DMS153 (cell line): ENCODE results near the gene ZSWIM1.
A peak's percentile ranks its signal among the peaks of the same experiment; 100 is the strongest.

ENCODE experiments used
- DNase-seq: peaks from one replicate; lab custom pipeline; 2025; lab: John Stamatoyannopoulos, UW

ZSWIM1 gene

DNA sequence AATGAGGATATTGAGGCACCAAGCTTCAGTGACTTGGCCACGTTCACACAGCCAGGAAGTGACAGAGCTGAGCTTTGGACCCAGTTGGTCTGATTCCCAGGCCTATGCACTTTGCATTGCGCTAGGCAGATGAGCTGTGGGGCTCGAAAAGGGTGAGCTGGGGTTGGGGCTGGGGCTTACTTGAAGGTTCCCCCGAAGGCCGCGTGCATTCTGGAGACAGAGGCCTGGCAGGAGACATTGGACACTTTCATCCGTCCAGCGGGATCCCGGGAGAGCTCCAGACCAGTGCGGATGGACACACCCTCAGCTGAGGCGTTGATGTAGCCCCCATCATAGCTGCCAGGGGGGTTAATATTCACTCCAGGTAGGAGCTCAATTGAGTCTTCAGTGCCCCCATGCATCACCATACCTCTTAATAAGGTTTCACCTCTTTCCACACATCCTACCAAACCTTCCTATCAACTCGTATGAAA is 28.3 kb downstream of the ZSWIM1 start:
- no peak for DNase-seq

DNA sequence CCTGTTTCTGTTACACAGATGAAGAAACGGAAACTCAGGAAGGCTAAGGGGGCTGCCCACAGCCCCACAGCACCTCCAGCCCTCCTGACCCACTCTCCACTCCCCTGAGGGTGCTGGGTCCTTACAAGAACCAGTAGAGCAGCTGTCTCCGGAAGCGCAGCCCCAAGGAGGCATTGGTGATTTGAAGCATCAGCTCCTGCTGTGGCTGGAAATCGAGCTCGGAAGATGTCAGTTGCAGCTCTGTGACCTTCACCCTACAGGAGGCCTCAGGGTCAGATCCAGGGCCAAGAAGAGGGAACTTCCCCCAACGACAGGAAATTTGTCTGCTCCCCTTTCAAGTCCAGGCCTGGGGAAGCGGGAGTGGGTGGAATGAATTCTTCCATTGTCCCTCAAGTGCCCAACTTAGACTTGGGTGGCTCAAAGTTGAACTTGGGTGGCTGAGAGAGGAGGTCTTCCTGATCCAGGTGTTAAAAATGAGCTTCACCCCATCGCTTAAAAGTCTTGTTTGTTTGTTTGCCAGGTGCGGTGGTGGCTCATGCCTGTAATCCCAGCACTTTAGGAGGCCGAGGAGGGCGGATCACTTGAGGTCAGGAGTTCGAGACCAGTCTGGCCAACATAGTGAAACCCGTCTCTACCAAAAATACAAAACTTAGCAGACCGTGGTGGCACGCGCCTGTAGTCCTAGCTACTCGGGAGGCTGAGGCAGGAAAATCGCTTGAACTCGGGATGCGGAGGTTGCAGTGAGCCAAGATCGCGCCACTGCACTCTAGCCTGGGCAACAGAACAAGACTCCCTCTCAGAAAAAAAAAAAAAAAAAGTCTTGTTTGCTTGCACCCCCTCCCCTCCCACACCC is 29.0 kb downstream of the ZSWIM1 start:
- no peak for DNase-seq

DNA sequence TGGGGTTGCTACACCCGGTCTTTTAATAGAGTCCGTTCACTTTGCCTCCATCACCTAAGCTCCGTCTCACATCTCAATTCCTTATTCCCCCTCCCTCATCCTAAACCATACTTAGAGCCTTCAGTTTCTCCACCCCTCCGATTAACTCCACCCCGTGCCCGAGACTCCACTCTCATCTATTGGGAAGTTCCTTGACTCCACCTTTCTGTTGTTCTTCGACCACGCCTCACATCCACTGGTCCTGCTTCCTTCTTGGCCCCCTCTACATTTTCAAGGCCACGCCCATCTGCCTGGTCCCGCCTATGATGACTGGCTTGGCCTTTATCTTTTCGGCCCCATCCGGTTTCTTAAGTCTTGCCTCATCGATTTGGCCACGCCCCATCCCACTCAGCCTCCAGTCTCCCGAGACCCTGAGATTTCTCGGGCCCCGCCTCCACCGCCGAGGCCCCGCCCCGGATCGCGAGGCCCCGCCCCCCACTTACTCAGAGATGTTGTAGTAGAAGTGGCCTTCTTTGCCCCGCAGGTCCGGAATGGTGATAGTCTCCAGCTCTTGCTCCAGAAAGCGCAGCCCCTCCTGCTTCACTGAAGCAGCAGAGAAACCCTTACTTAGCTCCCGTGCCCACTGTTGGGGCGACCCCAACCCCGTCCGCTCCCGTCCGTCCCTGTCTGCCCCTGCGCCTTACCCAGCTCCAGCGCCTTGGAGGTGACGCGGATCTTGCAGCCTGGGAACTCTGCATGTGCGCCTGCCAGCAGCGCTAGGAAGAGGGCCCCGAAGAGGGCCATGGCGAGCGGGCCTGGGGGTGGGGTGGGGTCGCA is 29.9 kb downstream of the ZSWIM1 start:
- DNase-seq = peak; percentile 91

DNA sequence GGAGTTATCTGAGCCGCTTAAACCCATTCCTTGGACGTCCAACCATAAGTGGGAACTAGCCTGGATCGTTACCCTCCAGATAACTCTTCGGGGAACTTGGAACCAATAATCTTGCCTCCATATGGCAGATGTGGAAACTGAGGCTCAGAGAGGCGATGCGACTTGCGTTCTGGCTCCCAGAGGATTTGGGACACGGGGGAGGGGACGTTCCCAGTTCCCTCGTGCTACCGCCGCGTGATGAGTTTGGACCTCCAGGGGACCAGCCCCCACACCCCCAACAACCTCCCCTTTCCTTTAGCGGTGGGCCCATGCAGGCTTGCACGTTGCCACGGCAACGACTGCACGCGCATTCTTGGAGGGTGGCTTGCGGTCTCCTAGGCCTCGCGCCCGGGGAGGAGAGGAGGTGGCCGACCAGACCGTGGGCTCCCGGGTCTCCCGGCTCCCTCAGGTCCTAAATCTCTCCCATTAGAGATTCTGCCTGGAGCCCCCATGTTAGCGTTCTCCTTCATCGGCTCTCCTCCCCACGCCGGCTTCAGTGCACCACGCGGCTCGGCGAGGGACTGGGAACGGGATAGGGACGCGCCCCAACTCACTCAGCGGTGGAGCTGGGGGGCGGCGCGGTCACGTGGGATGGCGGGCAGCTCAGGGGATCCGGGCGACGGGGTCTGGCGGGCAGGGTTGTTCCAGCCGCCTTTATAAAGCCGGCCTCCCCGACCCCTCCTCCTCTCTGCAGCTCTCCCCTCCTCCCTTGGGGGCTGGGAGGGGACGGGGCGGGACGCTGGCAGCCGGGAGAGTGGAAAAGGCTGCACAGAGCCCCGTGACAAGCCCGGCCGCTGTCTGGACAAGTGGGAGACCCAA is 30.7 kb downstream of the ZSWIM1 start, which contains the start of gene PLTP:
Gene PLTP, minus strand, starts transcription at position 670 of the 858 bp plus-strand sequence. CDS start 703 bp downstream, outside the sequence.
- no peak for DNase-seq

DNA sequence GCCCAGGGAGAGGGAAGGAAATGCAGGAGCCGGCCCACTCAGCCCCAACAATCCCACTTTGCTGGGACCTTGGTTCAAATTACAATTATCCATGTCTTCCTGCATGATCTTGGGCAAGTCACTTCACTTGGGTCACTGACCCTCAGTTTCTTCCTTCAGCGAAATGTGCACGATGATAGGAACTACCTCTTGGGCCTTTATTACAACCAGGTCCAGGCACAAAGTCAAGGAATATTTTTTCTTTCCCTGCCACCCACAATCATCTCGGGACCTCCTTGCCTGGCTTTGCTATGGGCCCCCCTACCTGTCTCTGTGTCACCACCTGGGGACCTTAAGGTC is 31.3 kb downstream of the ZSWIM1 start:
- no peak for DNase-seq

DNA sequence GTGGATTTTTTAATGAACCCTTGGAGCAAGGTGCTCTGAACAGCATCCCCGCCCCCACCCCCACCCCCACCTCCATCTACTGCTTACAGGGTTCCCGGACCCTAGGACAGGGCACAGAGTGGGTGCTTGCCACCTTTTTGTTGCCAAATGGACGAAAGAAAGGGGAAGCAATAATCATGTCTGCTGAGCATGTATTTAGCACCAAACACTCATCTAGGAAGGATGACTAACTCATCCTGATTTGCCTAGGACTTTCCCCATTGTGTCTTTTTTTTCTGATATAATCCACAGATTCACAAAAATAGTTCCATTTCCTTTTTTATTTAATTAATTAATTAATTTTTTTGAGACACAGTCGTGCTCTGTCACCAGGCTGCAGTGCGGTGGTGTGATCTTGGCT is 32.1 kb downstream of the ZSWIM1 start:
- DNase-seq = no peak

DNA sequence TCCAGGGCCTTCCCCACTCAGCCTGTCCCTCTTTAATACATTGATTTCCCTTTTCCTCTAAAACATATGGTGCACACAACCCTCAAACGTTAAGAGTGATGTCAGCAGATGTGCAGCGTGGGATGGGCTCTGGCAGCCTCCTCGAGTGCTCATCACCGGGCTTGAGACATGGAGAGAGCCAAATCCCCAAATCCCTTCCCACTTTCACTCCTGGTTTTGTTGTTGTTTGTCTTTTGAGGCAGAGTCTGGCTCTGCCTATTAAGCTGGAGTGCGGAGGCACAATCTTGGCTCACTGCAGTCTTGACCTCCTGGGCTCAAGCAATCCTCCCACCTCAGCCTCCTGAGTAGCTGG is 36.7 kb downstream of the ZSWIM1 start:
- DNase-seq = no peak

DNA sequence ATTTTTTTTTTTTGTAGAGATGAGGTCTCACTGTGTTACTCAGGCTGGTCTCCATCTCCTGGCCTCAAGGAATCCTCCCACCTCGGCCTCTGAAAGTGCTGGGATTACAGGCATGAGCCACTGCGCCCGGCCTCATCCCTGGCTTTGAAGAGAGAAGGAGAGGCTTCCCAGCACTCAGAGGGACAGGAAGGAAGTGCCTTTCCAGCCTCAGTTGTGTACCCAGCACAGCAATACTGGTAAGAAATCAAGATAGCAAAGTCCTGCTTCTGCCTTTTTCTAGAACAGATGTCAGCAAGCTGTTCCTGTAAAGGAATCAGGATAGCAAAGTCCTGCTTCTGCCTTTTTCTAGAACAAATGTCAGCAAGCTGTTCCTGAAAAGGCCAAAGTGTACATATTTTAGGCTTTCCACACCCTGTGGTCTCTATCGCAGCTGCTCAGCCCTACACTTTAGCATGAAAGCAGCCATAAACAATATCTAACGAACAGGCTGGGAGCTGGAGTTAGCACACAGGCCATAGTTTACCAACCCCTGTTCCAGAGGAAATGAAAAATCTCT is 37.2 kb downstream of the ZSWIM1 start:
- DNase-seq = no peak

DNA sequence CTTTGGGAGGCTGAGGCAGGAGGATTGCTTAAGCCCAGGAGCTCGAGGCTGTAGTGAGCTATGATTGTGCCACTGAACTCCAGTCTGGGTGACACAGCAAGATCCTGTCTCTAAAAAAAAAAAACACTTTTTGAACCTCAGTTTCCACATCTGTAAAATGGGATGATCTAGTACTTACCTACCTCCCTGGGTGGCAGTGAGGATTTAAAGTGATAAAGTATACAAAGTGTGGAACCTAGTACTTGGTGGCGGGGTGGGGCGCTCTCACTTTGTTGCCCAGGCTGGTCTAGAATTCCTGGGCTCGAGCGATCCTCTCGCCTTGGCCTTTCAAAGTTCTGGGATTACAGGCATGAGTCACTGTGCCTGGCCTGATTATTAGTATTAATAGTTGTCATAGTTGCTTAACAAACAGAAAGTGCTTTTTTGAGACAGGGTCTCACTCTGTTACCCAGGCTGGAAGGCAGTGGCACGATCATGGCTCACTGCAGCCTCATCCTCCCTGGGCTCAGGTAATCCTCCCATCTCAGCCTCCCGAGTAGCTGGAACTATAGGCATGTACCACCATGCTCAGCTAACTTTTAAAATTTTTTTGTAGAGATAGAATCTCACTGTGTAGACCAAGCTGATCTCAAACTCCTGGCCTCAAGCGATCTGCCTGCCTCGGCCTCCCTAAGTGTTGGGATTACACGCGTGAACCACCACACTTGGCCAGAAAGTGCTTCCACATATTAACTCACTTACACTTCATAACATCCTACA is 37.9 kb downstream of the ZSWIM1 start:
- no peak for DNase-seq

DNA sequence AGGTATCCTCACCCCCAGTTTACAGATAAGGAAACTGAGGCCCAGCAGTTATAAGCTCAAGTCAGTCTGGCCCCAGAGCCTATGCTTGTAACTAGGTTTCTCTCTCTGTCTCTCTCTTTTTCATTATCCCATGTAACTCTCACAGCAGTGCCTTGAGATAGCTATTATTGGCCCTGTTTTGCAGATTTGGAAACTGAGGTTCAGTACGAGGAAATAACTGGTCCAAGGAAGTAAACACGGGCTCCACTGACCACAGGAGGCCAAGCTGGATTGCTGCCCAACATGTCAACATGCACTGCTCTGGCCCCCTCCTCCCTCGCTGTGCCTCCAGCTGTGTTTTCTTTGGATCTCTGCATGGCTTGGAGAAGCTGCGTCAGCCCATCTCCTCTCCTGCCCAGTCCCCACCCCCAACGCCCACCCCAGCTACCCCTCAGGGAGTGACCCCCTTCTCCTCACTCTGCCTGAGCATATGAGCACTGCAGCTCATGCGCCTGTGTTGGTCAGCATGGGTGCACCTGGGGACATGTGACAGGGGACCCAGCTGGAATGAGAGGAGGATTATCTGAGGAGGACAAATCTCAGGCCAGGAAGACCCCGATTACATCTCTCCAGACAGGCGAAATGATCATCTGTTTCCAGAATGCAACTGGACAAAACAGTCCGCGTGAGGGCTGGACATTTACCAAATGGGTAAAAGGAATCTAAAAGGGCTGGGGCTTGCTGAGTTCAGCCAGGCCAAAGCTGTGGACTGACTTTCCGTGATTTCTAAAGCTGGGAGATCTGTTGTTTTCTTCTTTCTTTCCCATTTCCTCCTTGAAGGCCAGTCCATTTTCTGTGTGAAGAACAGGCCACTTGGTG is 38.7 kb downstream of the ZSWIM1 start:
- no peak for DNase-seq

DNA sequence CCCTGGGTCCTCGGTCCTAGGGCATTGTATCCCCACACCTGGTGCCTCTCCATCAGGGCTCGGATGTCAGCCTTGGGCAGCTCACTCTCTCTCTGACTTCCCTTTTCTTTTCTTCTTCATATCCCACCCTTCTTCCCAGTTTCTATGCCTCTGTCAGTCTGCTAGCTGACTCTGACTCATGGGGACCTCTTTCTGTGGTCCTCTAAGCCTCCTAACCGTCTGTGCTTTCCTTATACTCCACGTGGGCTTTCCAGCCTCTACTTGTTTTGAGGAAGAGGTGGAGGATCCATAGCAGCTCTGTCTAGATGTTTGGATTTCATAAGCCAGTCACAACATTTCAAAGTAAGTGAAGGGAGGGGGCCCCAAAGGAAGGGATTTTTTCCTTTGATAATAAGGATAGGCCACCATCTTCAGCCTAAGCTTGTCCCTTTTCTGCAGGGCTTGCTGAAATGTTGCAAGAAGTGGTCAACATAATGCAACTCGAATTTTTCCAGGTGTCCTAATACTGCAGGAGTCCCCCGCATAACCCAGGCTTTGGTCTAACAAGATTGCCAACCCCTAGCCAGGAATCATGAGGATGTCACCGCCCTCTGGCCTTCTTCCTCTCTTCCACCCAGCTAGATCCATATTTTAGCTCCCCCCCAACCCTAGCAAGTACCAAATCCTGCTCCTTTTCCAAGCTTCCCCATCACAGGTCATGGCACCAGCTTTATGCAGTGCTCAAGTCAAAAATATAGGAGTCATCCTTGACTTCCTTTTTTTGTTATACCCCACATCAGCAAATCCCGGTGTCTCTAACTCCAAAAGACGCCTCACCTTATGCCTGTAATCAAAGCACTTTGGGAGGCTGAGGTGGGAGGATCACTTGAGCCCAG is 39.7 kb downstream of the ZSWIM1 start:
- no peak for DNase-seq

DNA sequence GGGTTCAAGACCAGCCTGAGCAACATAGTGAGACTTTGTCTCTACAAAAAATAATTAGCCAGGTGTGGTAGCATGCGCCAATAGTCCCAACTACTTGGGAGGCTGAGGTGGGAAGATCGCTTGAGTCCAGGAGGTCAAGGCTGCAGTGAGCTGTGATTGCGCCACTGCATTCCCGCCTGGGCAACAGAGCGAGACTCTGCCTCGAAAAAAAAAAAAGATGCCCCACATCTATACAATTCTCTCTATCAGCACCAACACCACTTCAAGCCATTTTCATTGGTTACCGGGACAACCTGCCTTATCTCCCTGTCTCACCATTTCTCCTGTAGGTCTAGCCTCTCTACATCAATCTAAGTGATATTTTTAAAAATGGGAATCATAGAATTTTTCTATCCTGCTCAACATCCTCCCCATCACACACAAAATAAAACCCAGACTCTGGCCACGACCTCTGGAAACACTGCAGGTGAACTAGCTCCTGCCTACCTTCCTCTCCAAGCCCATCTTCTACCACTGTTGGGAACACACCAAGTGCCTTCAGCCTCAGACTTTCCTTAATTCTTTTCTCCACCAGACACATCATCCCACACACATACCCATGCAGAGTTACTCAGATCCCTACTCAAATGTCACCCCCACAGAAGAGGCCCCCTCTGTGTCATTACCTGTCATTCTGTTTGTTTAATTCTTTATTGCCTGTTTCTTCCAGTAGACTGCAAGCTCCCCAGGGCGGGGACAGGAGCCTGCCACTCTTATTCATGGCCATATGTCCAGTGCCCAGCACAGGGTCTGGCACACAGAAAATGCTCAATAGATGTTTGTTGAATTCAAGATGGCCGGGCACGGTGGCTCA is 40.5 kb downstream of the ZSWIM1 start:
- DNase-seq = no peak

DNA sequence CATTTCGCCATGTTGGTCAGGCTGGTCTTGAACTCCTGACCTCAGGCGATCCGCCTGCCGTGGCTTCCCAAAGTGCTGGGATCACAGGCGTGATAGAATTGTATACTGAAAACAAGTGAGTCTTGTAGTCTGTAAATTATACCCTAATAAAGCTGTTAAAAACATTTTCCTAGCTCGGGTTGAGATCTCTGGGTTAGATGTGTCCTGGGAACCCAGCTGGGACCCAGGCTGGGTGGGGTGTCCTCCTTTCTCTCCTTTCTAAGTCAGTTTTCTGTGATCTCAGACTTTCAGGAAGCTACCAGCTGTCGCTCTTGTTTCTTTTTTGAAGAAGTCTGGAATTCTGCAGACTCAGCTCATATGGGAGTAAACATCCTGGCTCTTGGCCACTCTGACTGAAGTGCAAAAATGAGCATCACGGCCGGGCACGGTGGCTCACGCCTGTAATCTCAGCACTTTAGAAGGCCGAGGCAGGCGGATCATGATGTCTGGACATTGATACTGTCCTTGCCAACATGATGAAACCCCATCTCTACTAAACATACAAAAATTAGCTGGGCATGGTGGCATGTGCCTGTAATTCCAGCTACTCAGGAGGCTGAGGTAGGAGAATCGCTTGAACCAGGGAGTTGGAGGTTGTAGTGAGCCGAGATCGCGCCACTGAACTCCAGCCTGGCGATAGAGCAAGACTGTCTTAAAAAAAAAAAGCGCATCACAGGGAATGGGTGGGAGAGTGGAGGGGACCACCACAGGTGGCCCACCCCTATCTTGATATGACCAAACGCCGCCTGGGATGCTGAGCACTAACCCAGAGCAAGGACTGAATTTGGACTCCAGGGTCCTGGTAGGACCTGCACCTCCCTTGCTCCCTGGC is 43.6 kb downstream of the ZSWIM1 start:
- DNase-seq = peak; percentile 30

DNA sequence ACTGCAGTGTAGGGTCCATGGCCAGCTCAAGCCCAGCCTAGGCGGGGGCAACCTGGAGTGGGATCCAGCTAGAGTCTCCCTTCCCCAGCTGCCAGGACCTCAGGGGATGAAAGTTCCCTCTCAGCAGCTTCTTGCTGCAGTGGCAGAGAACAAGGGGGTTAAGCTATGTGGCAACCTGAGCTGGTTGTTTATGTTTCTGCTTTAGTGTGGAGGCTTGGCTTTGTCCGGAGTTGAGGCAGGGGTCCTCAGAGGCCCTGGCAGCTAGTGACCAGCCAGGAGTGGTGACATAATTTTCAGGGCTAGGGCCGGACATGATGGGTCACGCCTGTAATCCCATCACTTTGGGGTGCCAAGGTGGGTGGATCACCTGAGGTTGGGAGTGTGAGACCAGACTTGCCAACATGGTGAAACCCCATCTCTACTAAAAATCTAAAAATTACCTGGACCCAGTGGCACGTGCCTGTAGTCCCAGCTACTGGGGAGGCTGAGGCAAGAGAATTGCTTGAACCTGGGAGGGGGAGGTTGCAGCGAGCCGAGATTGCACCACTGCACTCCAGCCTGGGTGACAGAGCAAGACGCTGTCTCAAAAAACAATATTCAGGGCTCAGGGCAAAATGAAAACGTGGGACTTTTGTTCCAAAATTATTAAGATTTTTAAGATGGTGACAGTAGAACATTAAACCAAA is 44.9 kb downstream of the ZSWIM1 start:
- no peak for DNase-seq

DNA sequence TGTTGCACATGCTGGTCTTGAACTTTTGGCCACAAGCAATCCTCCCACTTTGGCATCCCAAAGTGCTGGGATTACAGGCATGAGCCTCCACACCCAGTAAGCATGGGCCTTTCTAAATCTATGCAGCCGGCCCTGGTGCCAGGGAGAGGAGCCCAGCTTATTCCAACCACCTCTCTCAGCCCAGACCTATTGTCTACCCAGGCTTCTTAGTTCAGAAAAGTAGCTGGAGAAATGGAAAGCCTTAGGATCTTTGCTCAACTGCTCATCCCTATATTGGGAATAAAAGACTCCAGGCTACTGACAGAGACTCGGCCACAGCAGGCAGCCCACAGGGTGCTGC is 45.7 kb downstream of the ZSWIM1 start:
- DNase-seq = no peak

DNA sequence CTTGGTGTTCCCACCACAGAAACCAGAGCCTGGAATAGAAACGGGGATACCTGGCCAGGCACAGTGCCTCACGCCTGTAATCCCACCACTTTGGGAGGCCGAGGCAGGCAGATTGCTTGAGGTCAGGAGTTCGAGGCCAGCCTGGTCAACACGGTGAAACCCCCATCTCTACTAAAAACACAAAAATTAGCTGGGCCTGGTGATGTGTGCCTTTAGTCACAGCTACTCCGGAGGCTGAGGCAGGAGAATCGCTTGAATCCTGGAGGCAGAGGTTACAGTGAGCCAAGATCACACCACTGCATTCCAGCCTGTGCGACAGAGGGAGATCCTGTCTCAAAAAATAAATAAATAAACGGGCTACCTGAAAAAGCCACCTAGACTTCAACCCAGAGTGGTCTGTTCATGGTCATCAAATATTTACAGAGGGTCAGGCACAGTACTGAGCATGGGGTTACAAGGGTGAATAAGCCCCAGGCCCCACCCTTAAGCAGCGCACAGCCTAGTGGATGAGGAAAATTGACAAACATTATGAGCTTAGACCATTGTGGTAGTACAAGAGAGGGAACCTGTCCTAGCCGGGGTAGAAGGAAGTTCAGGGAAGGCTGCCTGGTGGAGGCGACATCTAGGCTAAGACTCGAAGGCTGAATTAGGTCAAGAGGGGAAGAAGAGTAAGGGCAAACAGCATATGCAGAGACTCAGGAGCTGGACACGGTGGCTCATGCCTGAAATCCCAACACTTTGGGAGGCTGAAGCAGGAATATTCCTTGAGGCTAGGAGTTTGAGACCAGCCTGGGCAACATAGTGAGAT is 46.2 kb downstream of the ZSWIM1 start:
- no peak for DNase-seq
